HL-60 (cell line): ENCODE measurements around the gene RLN1.

Source experiments
- SPI1 ChIP-seq: IDR thresholded peaks from 2 replicates; pipeline ENCODE4 v1.6.1; 2012; ENCODE audit warnings: low read depth, mild to moderate bottlenecking, borderline replicate concordance
- TF ChIP-seq, protein P1 (sequence below): IDR thresholded peaks from one replicate; pipeline ENCODE4 v1.5.1; 2011; ENCODE audit warnings: low read length, control low read depth, inconsistent platforms; ENCODE audit not compliant: insufficient read depth

DNA sequence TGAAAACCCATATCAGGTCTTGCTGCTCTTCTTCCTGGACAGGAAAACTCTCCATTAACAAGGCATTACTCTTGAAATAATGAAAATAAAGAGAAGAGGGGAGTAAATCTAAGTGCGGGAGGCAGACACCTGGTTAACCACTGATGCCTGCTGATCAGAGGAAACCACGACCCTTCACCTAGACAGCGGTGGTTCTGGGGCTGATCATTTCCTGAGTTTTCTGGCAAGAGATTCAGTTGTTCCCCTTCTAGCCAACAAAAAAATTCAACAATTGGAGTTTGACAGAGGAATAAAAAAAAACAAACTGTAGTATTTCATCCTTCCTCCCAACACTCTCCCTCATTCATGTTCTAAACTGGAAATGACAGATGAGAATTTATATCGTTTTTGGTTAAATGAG is 38.1 kb downstream of the RLN1 start:
- TF ChIP-seq, protein P1, sequence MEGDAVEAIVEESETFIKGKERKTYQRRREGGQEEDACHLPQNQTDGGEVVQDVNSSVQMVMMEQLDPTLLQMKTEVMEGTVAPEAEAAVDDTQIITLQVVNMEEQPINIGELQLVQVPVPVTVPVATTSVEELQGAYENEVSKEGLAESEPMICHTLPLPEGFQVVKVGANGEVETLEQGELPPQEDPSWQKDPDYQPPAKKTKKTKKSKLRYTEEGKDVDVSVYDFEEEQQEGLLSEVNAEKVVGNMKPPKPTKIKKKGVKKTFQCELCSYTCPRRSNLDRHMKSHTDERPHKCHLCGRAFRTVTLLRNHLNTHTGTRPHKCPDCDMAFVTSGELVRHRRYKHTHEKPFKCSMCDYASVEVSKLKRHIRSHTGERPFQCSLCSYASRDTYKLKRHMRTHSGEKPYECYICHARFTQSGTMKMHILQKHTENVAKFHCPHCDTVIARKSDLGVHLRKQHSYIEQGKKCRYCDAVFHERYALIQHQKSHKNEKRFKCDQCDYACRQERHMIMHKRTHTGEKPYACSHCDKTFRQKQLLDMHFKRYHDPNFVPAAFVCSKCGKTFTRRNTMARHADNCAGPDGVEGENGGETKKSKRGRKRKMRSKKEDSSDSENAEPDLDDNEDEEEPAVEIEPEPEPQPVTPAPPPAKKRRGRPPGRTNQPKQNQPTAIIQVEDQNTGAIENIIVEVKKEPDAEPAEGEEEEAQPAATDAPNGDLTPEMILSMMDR = no peak
- no peak for TF ChIP-seq SPI1
